A549 treated with Mapracorat at 1 μM for 4 hours (cell line): ENCODE data around the gene PEX13. TPM values are rescaled to one million over a fixed set of nuclear protein-coding genes. Genes with fewer than 3 reads are reported as not detected.

Experiments used
- total RNA-seq: library from RNA; stranded (reverse); fragments of 200-300 nt; extraction: Qiagen RNA extraction; gene quantifications from 5 replicates; pipeline ENCODE4 v1.2.3, GENCODE V29; 2022

PEX13 gene, protein sequence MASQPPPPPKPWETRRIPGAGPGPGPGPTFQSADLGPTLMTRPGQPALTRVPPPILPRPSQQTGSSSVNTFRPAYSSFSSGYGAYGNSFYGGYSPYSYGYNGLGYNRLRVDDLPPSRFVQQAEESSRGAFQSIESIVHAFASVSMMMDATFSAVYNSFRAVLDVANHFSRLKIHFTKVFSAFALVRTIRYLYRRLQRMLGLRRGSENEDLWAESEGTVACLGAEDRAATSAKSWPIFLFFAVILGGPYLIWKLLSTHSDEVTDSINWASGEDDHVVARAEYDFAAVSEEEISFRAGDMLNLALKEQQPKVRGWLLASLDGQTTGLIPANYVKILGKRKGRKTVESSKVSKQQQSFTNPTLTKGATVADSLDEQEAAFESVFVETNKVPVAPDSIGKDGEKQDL
- total RNA-seq = 11.9 to 15.7 TPM (median 15.3 TPM) in 5 replicates

GRCh38 chr2:61017556-61018317 lies at the start of gene PEX13, which contains the start of gene PUS10:
Gene PEX13 (plus strand): TSS chr2:61017720. CDS start chr2:61017760, 40 bp downstream.
Gene PUS10 (minus strand): TSS chr2:61018255. CDS start chr2:61011890, 6,365 bp downstream.

GRCh38 chr2:61065714-61066709 lies 48.5 kb downstream of the PEX13 start, which contains the start of gene SANBR:
Gene SANBR (plus strand): TSS chr2:61065871. CDS start chr2:61070351, 4,480 bp downstream.

Other genes with a start within 250 kb of the PEX13 start
- 1.4 to 3.7 TPM (median 2.7 TPM) in 5 replicates for gene REL, start 136.1 kb upstream of the PEX13 start, total RNA-seq
- gene PUS10, start 535 bp downstream of the PEX13 start, total RNA-seq = 1.8 to 3.4 TPM (median 2.9 TPM) in 5 replicates
- gene SANBR, start 48.2 kb downstream of the PEX13 start, total RNA-seq = 9.8 to 14.1 TPM (median 12.2 TPM) in 5 replicates
- 13.7 to 18.7 TPM (median 14.9 TPM) in 5 replicates for gene C2orf74, start 144.5 kb downstream of the PEX13 start, total RNA-seq